Activated T-helper 17 cell treated with anti-CD3 and anti-CD28 coated beads, Interleukin-2, amount 50 U/mL, for 72 hours (primary cell): ENCODE measurements around the gene ZCCHC9. TPM values are rescaled to one million over a fixed set of nuclear protein-coding genes. Genes with fewer than 3 reads are reported as not detected.
"Not testable (repeated sequence)": the region's sequence is repeated elsewhere in the genome, so short reads cannot be mapped to it uniquely, and the experiment has no call there.

Experiments used
- ATAC-seq: fragments of 150-1000 bp; cut with Tn5 transposase; replicated peaks from 2 replicates; pipeline ENCODE4 v1.10.0; 2021; ENCODE audit warnings: mild to moderate bottlenecking, moderate library complexity
- H3K27ac Mint-ChIP-seq: one replicate; pipeline ENCODE4 v1.8.0; 2022; ENCODE audit warnings: mixed read lengths
- H3K27me3 Mint-ChIP-seq: one replicate; pipeline ENCODE4 v1.8.0; 2022; ENCODE audit warnings: mixed read lengths
- H3K36me3 Mint-ChIP-seq: one replicate; pipeline ENCODE4 v1.8.0; 2022; ENCODE audit warnings: low read depth, mild to moderate bottlenecking, mixed read lengths
- H3K4me1 Mint-ChIP-seq: one replicate; pipeline ENCODE4 v1.8.0; 2022; ENCODE audit warnings: mixed read lengths
- H3K4me3 Mint-ChIP-seq: one replicate; pipeline ENCODE4 v1.8.0; 2022; ENCODE audit warnings: mild to moderate bottlenecking, mixed read lengths
- H3K9me3 Mint-ChIP-seq: one replicate; pipeline ENCODE4 v1.8.0; 2022; ENCODE audit warnings: mixed read lengths
- total RNA-seq, 2 donors: library from RNA; stranded (reverse); gene quantifications; one replicate each; pipeline ENCODE4 v1.2.3, GENCODE V29; 2022

Gene ZCCHC9
- total RNA-seq, 2 donors from 2014 or later, result 34.9 to 43.5 TPM

- H3K27me3 Mint-ChIP-seq, result no peaks in the 10 kb centered on the region
- H3K9me3 Mint-ChIP-seq, result no peaks in the 10 kb centered on the region
- no peaks in the 10 kb centered on the region for H3K4me1 Mint-ChIP-seq
- peaks cover 37% of the 10 kb centered on the region for H3K36me3 Mint-ChIP-seq
- H3K4me3 Mint-ChIP-seq, result no peak overlapping the region
- no peak for ATAC-seq
- H3K27ac Mint-ChIP-seq, result no peak overlapping the region
These were observed 15.2 kb downstream of the ZCCHC9 start for GRCh38 chr5:81316571-81316970.

DNA sequence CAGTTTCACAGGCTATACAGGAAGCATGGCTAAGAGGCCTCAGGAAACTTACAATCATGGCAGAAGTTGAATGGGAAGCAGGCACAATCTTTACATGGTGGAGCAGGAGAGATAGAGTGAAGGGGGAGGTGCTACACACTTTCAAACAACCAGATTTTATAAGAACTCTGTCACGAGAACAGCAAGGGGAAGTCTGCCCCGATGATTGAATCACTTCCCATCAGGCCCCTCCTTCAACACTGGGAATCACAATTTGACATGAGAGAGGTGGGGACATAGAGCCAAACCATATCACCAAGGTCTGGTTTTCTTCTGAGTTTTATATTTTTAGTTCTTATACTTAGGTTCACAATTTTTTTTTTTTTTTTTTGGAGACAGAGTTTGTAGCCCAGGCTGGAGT lies 16.1 kb downstream of the ZCCHC9 start:
- H3K9me3 Mint-ChIP-seq, result no peaks in the 10 kb centered on the region
- H3K4me3 Mint-ChIP-seq, result no peak overlapping the region
- ATAC-seq, result no peak
- H3K36me3 Mint-ChIP-seq, result peaks cover 27% of the 10 kb centered on the region
- H3K27ac Mint-ChIP-seq, result no peak overlapping the region
- no peaks in the 10 kb centered on the region for H3K4me1 Mint-ChIP-seq
- no peaks in the 10 kb centered on the region for H3K27me3 Mint-ChIP-seq

GRCh38 chr5:81326554-81326953 lies 25.2 kb downstream of the ZCCHC9 start:
- H3K27me3 Mint-ChIP-seq, result no peaks in the 10 kb centered on the region
- H3K27ac Mint-ChIP-seq, result no peak overlapping the region
- peak; percentile 82 for ATAC-seq
- no peaks in the 10 kb centered on the region for H3K4me1 Mint-ChIP-seq
- H3K9me3 Mint-ChIP-seq, result no peaks in the 10 kb centered on the region
- H3K4me3 Mint-ChIP-seq, result no peak overlapping the region
- H3K36me3 Mint-ChIP-seq, result no peaks in the 10 kb centered on the region

- Mint-ChIP-seq H3K27ac (no peak overlapping the region), H3K9me3 (no peaks in the 10 kb centered on the region), H3K4me3 (no peak overlapping the region), H3K27me3 (no peaks in the 10 kb centered on the region), H3K36me3 (no peaks in the 10 kb centered on the region), H3K4me1 (no peaks in the 10 kb centered on the region)
- no peak for ATAC-seq
These were observed 33.1 kb downstream of the ZCCHC9 start for GRCh38 chr5:81334304-81335061.

- H3K36me3 Mint-ChIP-seq, result no peaks in the 10 kb centered on the region
- no peak for ATAC-seq
- no peak overlapping the region for H3K4me3 Mint-ChIP-seq
- H3K4me1 Mint-ChIP-seq, result no peaks in the 10 kb centered on the region
- H3K27ac Mint-ChIP-seq, result no peak overlapping the region
- H3K27me3 Mint-ChIP-seq, result no peaks in the 10 kb centered on the region
- H3K9me3 Mint-ChIP-seq, result no peaks in the 10 kb centered on the region
These were observed 34.6 kb downstream of the ZCCHC9 start for GRCh38 chr5:81335946-81336345.

DNA sequence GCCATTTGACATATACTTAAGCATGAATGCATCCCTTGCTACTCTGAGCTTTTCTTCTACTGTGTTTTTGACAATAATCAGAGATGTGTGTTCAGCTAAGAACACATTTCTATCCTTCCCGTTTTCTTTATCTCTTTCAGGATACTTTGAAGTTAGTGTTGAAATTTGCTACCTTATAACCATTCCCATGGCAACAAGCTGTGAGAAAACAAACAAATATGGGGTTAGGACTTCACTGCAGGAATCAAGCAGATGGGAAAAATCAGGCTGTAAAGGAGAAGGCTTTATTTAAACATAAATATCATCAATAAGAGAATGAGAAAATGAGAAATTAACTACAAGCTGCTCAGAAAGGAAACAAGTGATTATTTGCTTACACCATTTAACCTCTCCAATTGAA lies 35.2 kb downstream of the ZCCHC9 start:
- H3K4me3 Mint-ChIP-seq, result no peak overlapping the region
- no peak overlapping the region for H3K27ac Mint-ChIP-seq
- no peaks in the 10 kb centered on the region for H3K4me1 Mint-ChIP-seq
- ATAC-seq, result no peak
- no peaks in the 10 kb centered on the region for H3K9me3 Mint-ChIP-seq
- H3K36me3 Mint-ChIP-seq, result no peaks in the 10 kb centered on the region
- no peaks in the 10 kb centered on the region for H3K27me3 Mint-ChIP-seq

GRCh38 chr5:81337803-81338202 lies 36.4 kb downstream of the ZCCHC9 start:
- no peaks in the 10 kb centered on the region for H3K4me1 Mint-ChIP-seq
- H3K9me3 Mint-ChIP-seq, result no peaks in the 10 kb centered on the region
- no peak overlapping the region for H3K27ac Mint-ChIP-seq
- no peaks in the 10 kb centered on the region for H3K27me3 Mint-ChIP-seq
- no peak overlapping the region for H3K4me3 Mint-ChIP-seq
- ATAC-seq, result no peak
- H3K36me3 Mint-ChIP-seq, result no peaks in the 10 kb centered on the region

DNA sequence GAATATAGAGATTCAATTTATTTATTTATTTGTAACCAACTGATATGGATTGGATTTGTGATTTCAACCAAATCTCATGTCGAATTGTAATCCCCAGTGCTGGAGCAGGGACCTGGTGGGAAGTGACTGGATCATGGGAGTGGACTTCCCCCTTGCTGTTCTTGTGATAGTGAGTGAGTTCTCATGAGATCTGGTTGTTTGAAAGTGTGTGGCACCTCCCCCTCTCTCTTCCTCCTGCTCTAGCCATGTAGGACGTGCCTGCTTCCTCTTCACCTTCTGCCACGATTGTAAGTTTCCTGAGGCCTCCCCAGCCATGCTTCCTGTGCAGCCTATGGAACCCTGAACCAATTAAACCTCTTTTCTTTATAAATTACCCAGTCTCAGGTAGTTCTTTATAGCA lies 36.8 kb downstream of the ZCCHC9 start:
- not testable (repeated sequence) for H3K27ac Mint-ChIP-seq, H3K36me3 Mint-ChIP-seq, H3K27me3 Mint-ChIP-seq, H3K4me1 Mint-ChIP-seq, ATAC-seq, H3K9me3 Mint-ChIP-seq, H3K4me3 Mint-ChIP-seq

- ATAC-seq, result no peak
- Mint-ChIP-seq H3K9me3 (no peaks in the 10 kb centered on the region), H3K4me3 (no peak overlapping the region), H3K36me3 (no peaks in the 10 kb centered on the region), H3K27me3 (no peaks in the 10 kb centered on the region), H3K27ac (no peak overlapping the region), H3K4me1 (no peaks in the 10 kb centered on the region)
These were observed 43.3 kb downstream of the ZCCHC9 start for GRCh38 chr5:81344736-81345135.

GRCh38 chr5:81345411-81346003 lies 44.1 kb downstream of the ZCCHC9 start:
- no peak overlapping the region for H3K4me3 Mint-ChIP-seq
- no peaks in the 10 kb centered on the region for H3K36me3 Mint-ChIP-seq
- ATAC-seq, result no peak
- no peak overlapping the region for H3K27ac Mint-ChIP-seq
- no peaks in the 10 kb centered on the region for H3K4me1 Mint-ChIP-seq
- H3K27me3 Mint-ChIP-seq, result no peaks in the 10 kb centered on the region
- H3K9me3 Mint-ChIP-seq, result no peaks in the 10 kb centered on the region

- H3K27me3 Mint-ChIP-seq, result peaks cover 3% of the 10 kb centered on the region
- H3K36me3 Mint-ChIP-seq, result no peaks in the 10 kb centered on the region
- no peak for ATAC-seq
- no peaks in the 10 kb centered on the region for H3K9me3 Mint-ChIP-seq
- no peak overlapping the region for H3K27ac Mint-ChIP-seq
- H3K4me1 Mint-ChIP-seq, result no peaks in the 10 kb centered on the region
- H3K4me3 Mint-ChIP-seq, result no peak overlapping the region
These were observed 47.8 kb downstream of the ZCCHC9 start for GRCh38 chr5:81349161-81349560.

DNA sequence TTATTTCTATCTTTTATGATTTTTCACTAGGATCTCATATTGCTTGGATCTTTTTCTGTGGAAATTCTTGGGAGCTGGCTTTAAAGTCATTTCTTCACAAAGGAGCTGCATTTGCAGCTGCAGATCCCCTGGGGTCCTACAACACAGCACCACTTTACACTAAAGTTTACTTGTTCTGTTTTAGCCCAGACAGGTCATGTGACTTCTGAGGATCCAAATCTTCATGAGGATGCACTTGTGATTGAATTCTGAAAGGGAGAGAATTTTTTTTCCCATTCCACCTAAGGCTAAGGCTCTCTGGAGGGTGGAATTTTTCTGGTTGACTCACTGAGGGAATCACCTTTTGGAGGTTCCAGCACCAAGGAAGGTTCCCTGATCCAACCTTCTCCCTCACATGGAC lies 49.1 kb downstream of the ZCCHC9 start:
- no peaks in the 10 kb centered on the region for H3K9me3 Mint-ChIP-seq
- no peaks in the 10 kb centered on the region for H3K36me3 Mint-ChIP-seq

GRCh38 chr5:81353189-81353588 lies 51.8 kb downstream of the ZCCHC9 start:
- ATAC-seq, result no peak
- H3K4me1 Mint-ChIP-seq, result no peaks in the 10 kb centered on the region
- H3K4me3 Mint-ChIP-seq, result no peak overlapping the region
- no peaks in the 10 kb centered on the region for H3K36me3 Mint-ChIP-seq
- no peaks in the 10 kb centered on the region for H3K9me3 Mint-ChIP-seq
- peaks cover 3% of the 10 kb centered on the region for H3K27me3 Mint-ChIP-seq
- no peak overlapping the region for H3K27ac Mint-ChIP-seq

More for the DNA sequence above, 49.1 kb downstream of the ZCCHC9 start:
- Mint-ChIP-seq H3K27ac (no peak overlapping the region), H3K27me3 (peaks cover 3% of the 10 kb centered on the region), H3K4me3 (no peak overlapping the region), H3K4me1 (no peaks in the 10 kb centered on the region)
- no peak for ATAC-seq

GRCh38 chr5:81354093-81354492 lies 52.7 kb downstream of the ZCCHC9 start:
- Mint-ChIP-seq H3K4me1 (no peaks in the 10 kb centered on the region), H3K9me3 (no peaks in the 10 kb centered on the region), H3K4me3 (no peak overlapping the region), H3K36me3 (no peaks in the 10 kb centered on the region), H3K27me3 (peaks cover 5% of the 10 kb centered on the region), H3K27ac (no peak overlapping the region)
- ATAC-seq, result no peak
